SK-N-SH (cell line): Measurements from ENCODE around the gene TFEB. TPM values are rescaled to one million over a fixed set of nuclear protein-coding genes. Genes with fewer than 3 reads are reported as not detected.

Source experiments
- CTCF ChIA-PET: fragments of 300-600, 350-600 bp; formaldehyde crosslinking; extraction: SDS; loops from one replicate; lab custom pipeline; 2021; lab: Yijun Ruan, JAX
- POLR2A ChIA-PET: fragments of 350-600 bp; sonication (Branson Sonifier 250); formaldehyde crosslinking; extraction: SDS; loops from one replicate; lab custom pipeline; 2020; ENCODE audit warnings: antibody characterized with exemption, inconsistent platforms; lab: Yijun Ruan, JAX
- DNase-seq: peaks from one replicate; pipeline ENCODE4 v3.0.0; 2012
- H2AFZ ChIP-seq: fragments of 200-600 bp; sonication (generic); 2 replicates; pipeline ENCODE4 v1.8.1; 2016; ENCODE audit warnings: antibody characterized with exemption, mild to moderate bottlenecking, low read depth
- H3F3A ChIP-seq: fragments of 200-600 bp; sonication (generic); replicated peaks from 2 replicates; pipeline ENCODE3; 2016; ENCODE audit warnings: antibody characterized with exemption, mild to moderate bottlenecking; ENCODE audit not compliant: insufficient read depth
- H3K27ac ChIP-seq, 2 experiments: fragments of 200-500 bp in 1 of 2; fragments of 200-600 bp in 1 of 2; sonication (Bioruptor generic) in 1 of 2; sonication (generic), shearing (Covaris generic) in 1 of 2; 2 replicates each; pipeline versions ENCODE4 v1.5.1 to v1.6.1; 2014 to 2016; ENCODE audit warnings: low read depth in 2 of 2, inconsistent platforms in 1 of 2, low read length in 1 of 2, mild to moderate bottlenecking in 1 of 2, mixed read lengths in 1 of 2
- H3K27me3 ChIP-seq: fragments of 200-600 bp; sonication (generic), shearing (Covaris generic); 2 replicates; pipeline ENCODE4 v1.6.1; 2016; ENCODE audit warnings: mixed run types; ENCODE audit not compliant: insufficient read depth
- H3K36me3 ChIP-seq, 2 experiments: fragments of 200-500 bp in 1 of 2; fragments of 200-600 bp in 1 of 2; sonication (Bioruptor generic) in 1 of 2; sonication (generic) in 1 of 2; replicated peaks in 1 of 2; 2 replicates each; pipeline versions ENCODE3 to v1.5.1; 2014 to 2016; ENCODE audit warnings: low read length in 1 of 2, mild to moderate bottlenecking in 1 of 2; ENCODE audit not compliant: insufficient read depth in 2 of 2, control insufficient read depth in 1 of 2
- H3K4me1 ChIP-seq, 2 experiments: fragments of 200-500 bp in 1 of 2; fragments of 200-600 bp in 1 of 2; sonication (Bioruptor generic) in 1 of 2; sonication (generic), shearing (Covaris generic) in 1 of 2; 2 replicates each; pipeline versions ENCODE4 v1.5.1 to v1.6.1; 2014 to 2016; ENCODE audit warnings: low read depth in 1 of 2, low read length in 1 of 2, mixed run types in 1 of 2; ENCODE audit not compliant: insufficient read depth in 2 of 2, control insufficient read depth in 1 of 2
- H3K4me2 ChIP-seq: fragments of 200-600 bp; sonication (generic), shearing (Covaris generic); 2 replicates; pipeline ENCODE4 v1.6.1; 2017; ENCODE audit warnings: mixed run types
- H3K4me3 ChIP-seq, 2 experiments: fragments of 200-500 bp in 1 of 2; fragments of 200-600 bp in 1 of 2; sonication (Bioruptor generic) in 1 of 2; sonication (generic), shearing (Covaris generic) in 1 of 2; 2 replicates each; pipeline versions ENCODE4 v1.5.1 to v1.8.1; 2014 to 2016; ENCODE audit warnings: low read depth in 2 of 2, inconsistent platforms in 1 of 2, low read length in 1 of 2, mild to moderate bottlenecking in 1 of 2, mixed read lengths in 1 of 2, moderate library complexity in 1 of 2
- H3K79me2 ChIP-seq: fragments of 200-600 bp; sonication (generic); 2 replicates; pipeline ENCODE4 v1.8.1; 2017; ENCODE audit warnings: mild to moderate bottlenecking; ENCODE audit not compliant: insufficient read depth
- H3K9ac ChIP-seq: fragments of 200-600 bp; sonication (generic); 2 replicates; pipeline ENCODE4 v1.6.1; 2017; ENCODE audit warnings: mixed run types
- H3K9me2 ChIP-seq: fragments of 200-600 bp; sonication (generic); 2 replicates; pipeline ENCODE4 v1.6.1; 2017; ENCODE audit warnings: mixed run types
- H3K9me3 ChIP-seq: fragments of 200-600 bp; sonication (generic); 2 replicates; pipeline ENCODE4 v1.6.1; 2017; ENCODE audit warnings: mixed run types, mild to moderate bottlenecking, moderate library complexity
- H4K20me1 ChIP-seq: fragments of 200-600 bp; sonication (generic); 2 replicates; pipeline ENCODE4 v1.6.1; 2017; ENCODE audit warnings: mild to moderate bottlenecking, mixed run types; ENCODE audit not compliant: insufficient read depth
- EZH2phosphoT487 ChIP-seq: fragments of 200-600 bp; sonication (generic); IDR thresholded peaks from 2 replicates; pipeline ENCODE4 v1.6.1; 2017; ENCODE audit warnings: low read depth, mixed run types, mild to moderate bottlenecking, antibody characterized with exemption, moderate library complexity, borderline replicate concordance
- FOSL2 ChIP-seq: IDR thresholded peaks from 2 replicates; pipeline ENCODE4 v1.4.0; 2012; ENCODE audit warnings: low read depth, mild to moderate bottlenecking, moderate library complexity, borderline replicate concordance
- GATA2 ChIP-seq: sonication (generic); formaldehyde crosslinking; IDR thresholded peaks from 2 replicates; pipeline ENCODE4 v1.5.0; 2020; ENCODE audit warnings: mild to moderate bottlenecking, missing genetic modification reagents
- NRF1 ChIP-seq: IDR thresholded peaks from 2 replicates; pipeline ENCODE4 v1.6.1; 2012; ENCODE audit warnings: low read depth, mild to moderate bottlenecking, low read length
- PBX3 ChIP-seq: IDR thresholded peaks from 2 replicates; pipeline ENCODE4; 2012
- POLR2AphosphoS5 ChIP-seq: IDR thresholded peaks from 2 replicates; pipeline ENCODE4 v1.6.1; 2012; ENCODE audit warnings: low read depth, low read length
- REST ChIP-seq: IDR thresholded peaks from 2 replicates; pipeline ENCODE4 v1.6.1; 2012; ENCODE audit warnings: mild to moderate bottlenecking, low read depth, low read length, moderate library complexity
- RFX5 ChIP-seq: IDR thresholded peaks from 2 replicates; pipeline ENCODE4 v1.6.1; 2012; ENCODE audit warnings: mild to moderate bottlenecking, improper control_type of control experiment, low read length
- RXRA ChIP-seq: IDR thresholded peaks from 2 replicates; pipeline ENCODE4 v1.4.0; 2012; ENCODE audit warnings: low read depth, mild to moderate bottlenecking, borderline replicate concordance
- TAF1 ChIP-seq: IDR thresholded peaks from 2 replicates; pipeline ENCODE4 v1.6.1; 2012; ENCODE audit warnings: low read depth, mild to moderate bottlenecking, low read length, moderate library complexity, borderline replicate concordance
- USF1 ChIP-seq: IDR thresholded peaks from 2 replicates; pipeline ENCODE4 v1.4.0; 2012; ENCODE audit warnings: low read depth, borderline replicate concordance
- YY1 ChIP-seq: IDR thresholded peaks from 2 replicates; pipeline ENCODE4 v1.4.0; 2012; ENCODE audit warnings: low read depth, mild to moderate bottlenecking
- WGBS: methylation state at CpG from one replicate; pipeline ENCODE4 v1.1.6; 2017; ENCODE audit warnings: low lambda C conversion rate; 5-methylcytosine and 5-hydroxymethylcytosine counted together
- polyA plus RNA-seq, 3 experiments: library from polyadenylated mRNA; depleted of rRNA; stranded (reverse); fragments of >200 nt; gene quantifications; 2 replicates each; pipeline ENCODE4 v1.2.3, GENCODE V29; 2012

The TFEB gene
- polyA plus RNA-seq, 1 of the 3 experiments (the other 2 are of a cell fraction) = 6.2 TPM

GRCh38 chr6:41694815-41695526 is 40.4 kb downstream of the TFEB start:
- no peak overlapping the region for H3K4me3 ChIP-seq
- peaks cover 19 to 30% of the 10 kb centered on the region in 2 experiments for H3K4me1 ChIP-seq
- no peak overlapping the region for H3K9ac ChIP-seq
- H4K20me1 ChIP-seq = no peaks in the 10 kb centered on the region
- no peak overlapping the region for H3K27ac ChIP-seq
- ChIA-PET CTCF (interaction anchor here (0.8 to 18.9 kb wide), 6 partner anchors 10 to 327 kb away, joined by 3 to 504 read pairs (median 12); no protein-coding TSS in a partner anchor), POLR2A (interaction anchor here (1.1 kb wide), 1 partner anchor 11 kb away, joined by 3 read pairs; no protein-coding TSS in a partner anchor)
- DNase-seq = no peak
- H3K4me2 ChIP-seq = no peak overlapping the region
- no peaks in the 10 kb centered on the region for H3K79me2 ChIP-seq
- no peak overlapping the region for H2AFZ ChIP-seq
- peaks cover 35% of the 10 kb centered on the region for H3F3A ChIP-seq
- TF ChIP-seq FOSL2 (no peak), POLR2AphosphoS5 (no peak), EZH2phosphoT487 (no peak), PBX3 (no peak), NRF1 (no peak), USF1 (no peak), RXRA (no peak), YY1 (no peak), REST (no peak), GATA2 (CRISPR knock-in tag) (no peak), RFX5 (no peak), TAF1 (no peak)
- TF ChIP-seq, all 33 proteins: peak for 0
- Histone ChIP-seq H3K27me3 (no peaks in the 10 kb centered on the region), H3K36me3 (peaks cover 0 to 3% of the 10 kb centered on the region in 2 experiments), H3K9me3 (no peaks in the 10 kb centered on the region), H3K9me2 (no peaks in the 10 kb centered on the region)
- 84% methylated on average over 5 of the region's 6 CpGs for WGBS
